ENCODE measurements around the gene RAMP3. TPM values are rescaled to one million over a fixed set of nuclear protein-coding genes. Genes with fewer than 3 reads are reported as not detected.
"Not testable (repeated sequence)": the region's sequence is repeated elsewhere in the genome, so short reads cannot be mapped to it uniquely, and the experiment has no call there.

RAMP3 gene
- total RNA-seq, 1 experiment from 2014 or later: not detected

GRCh38 chr7:45131891-45132290, 25.7 kb upstream of the RAMP3 start:
- no peak for DNase-seq (ENCODE audit: low read depth)

- no peak for DNase-seq (ENCODE audit: low read depth)
Observed at GRCh38 chr7:45132708-45133320, 24.8 kb upstream of the RAMP3 start.

- DNase-seq (ENCODE audit: low read depth): no peak
Observed at GRCh38 chr7:45133352-45133751, 24.2 kb upstream of the RAMP3 start.

- DNase-seq (ENCODE audit: low read depth): no peak
Observed at GRCh38 chr7:45133877-45134276, 23.7 kb upstream of the RAMP3 start.

- DNase-seq (ENCODE audit: low read depth): peak; percentile 90
Observed at GRCh38 chr7:45136106-45137060, 21.2 kb upstream of the RAMP3 start.

GRCh38 chr7:45138433-45139267, 18.9 kb upstream of the RAMP3 start:
- no peak for DNase-seq (ENCODE audit: low read depth)

GRCh38 chr7:45140827-45141226, 16.8 kb upstream of the RAMP3 start:
- no peak for DNase-seq (ENCODE audit: low read depth)

GRCh38 chr7:45143616-45144015, 14.0 kb upstream of the RAMP3 start:
- peak; percentile 42 for DNase-seq (ENCODE audit: low read depth)

GRCh38 chr7:45145881-45146280, 11.7 kb upstream of the RAMP3 start:
- DNase-seq (ENCODE audit: low read depth): no peak

- no peak for DNase-seq (ENCODE audit: low read depth)
Observed at GRCh38 chr7:45146531-45147379, 10.8 kb upstream of the RAMP3 start.

- DNase-seq (ENCODE audit: low read depth): no peak
Observed at GRCh38 chr7:45147858-45148652, 9.5 kb upstream of the RAMP3 start.

- DNase-seq (ENCODE audit: low read depth): no peak
Observed at GRCh38 chr7:45148653-45148973, 9.0 kb upstream of the RAMP3 start.

- DNase-seq (ENCODE audit: low read depth): no peak
Observed at GRCh38 chr7:45149606-45150005, 8.0 kb upstream of the RAMP3 start.

- DNase-seq (ENCODE audit: low read depth): no peak
Observed at GRCh38 chr7:45150199-45150598, 7.4 kb upstream of the RAMP3 start.

- DNase-seq (ENCODE audit: low read depth): no peak
Observed at GRCh38 chr7:45151131-45151684, 6.4 kb upstream of the RAMP3 start.

GRCh38 chr7:45151967-45152366, 5.6 kb upstream of the RAMP3 start:
- no peak for DNase-seq (ENCODE audit: low read depth)

GRCh38 chr7:45153233-45153632, 4.4 kb upstream of the RAMP3 start:
- DNase-seq (ENCODE audit: low read depth): no peak

- DNase-seq (ENCODE audit: low read depth): not testable (repeated sequence)
Observed at GRCh38 chr7:45153861-45154260, 3.7 kb upstream of the RAMP3 start.

- no peak for DNase-seq (ENCODE audit: low read depth)
Observed at GRCh38 chr7:45155357-45155900, 2.2 kb upstream of the RAMP3 start.

GRCh38 chr7:45155941-45156340, 1.6 kb upstream of the RAMP3 start:
- no peak for DNase-seq (ENCODE audit: low read depth)
